ENCODE measurements around the gene SNN. TPM values are rescaled to one million over a fixed set of nuclear protein-coding genes. Genes with fewer than 3 reads are reported as not detected.

The SNN gene
- 7.8 and 12.3 TPM in 2 replicates for total RNA-seq

DNA sequence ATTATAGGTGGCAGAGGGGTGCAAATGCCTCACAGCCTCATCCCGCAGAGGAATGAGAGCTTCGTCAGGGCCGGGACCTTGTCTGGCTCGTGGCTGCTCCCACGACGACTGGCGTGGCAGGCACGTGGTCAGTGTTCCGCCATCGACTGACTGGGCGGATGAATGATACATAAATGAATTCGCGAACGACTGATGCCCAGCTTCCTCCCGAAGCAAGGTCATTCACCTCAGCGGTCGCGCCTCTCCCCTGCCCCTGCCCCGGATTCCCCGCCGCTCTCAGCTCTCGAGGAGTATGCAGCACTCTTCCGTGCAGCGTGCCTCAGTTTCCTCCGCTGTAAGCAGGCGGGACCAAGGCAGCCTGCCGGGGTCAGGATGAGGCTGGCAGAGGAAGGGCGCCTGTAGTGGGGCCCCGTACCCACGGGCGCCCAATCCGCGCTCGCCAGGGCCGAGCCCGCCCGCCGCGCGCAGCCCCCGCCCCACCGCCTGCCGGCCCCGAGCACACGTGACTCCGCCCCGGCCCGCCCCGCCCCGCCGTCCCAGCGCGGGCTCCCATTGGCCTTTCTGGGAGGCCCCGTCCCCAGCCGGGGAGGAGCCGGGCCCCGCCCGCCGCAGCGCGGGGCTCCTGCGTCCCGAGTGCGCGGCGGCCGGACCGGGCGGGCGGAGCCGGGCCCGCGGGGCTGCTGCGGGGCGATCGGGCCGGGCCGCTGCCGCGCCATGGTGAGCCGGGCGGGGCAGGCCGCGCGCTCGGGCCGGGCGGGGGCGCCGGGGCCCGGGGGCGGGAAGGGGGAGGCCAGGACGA lies at the start of gene SNN:
Gene SNN, plus strand, starts transcription at position 632 of the 799 bp plus-strand sequence. CDS start 7,605 bp downstream, outside the sequence.

Other genes starting within 250 kb of the SNN start
- 57.9 and 100 TPM in 2 replicates for gene LITAF, start 81.5 kb upstream of the SNN start, total RNA-seq
- 29.6 and 30.0 TPM in 2 replicates for gene TXNDC11, start 74.4 kb downstream of the SNN start, total RNA-seq
- 23.9 and 27.9 TPM in 2 replicates for gene ZC3H7A, start 128.8 kb downstream of the SNN start, total RNA-seq
- 57.5 and 74.0 TPM in 2 replicates for gene RSL1D1, start 183.1 kb downstream of the SNN start, total RNA-seq
- 32.1 and 47.1 TPM in 2 replicates for gene GSPT1, start 247.5 kb downstream of the SNN start, total RNA-seq

Data from smooth muscle cell of bladder (primary cell).